ENCODE results near the gene B4GALT5.

B4GALT5 gene

GRCh38 chr20:49603209-49603627 is 110.5 kb downstream of the B4GALT5 start:
- H3K9ac ChIP-seq (ENCODE audit: low read length) = no peak overlapping the region
- H4K8ac ChIP-seq (ENCODE audit: low read depth, low read length) = no peak overlapping the region
- WGBS (ENCODE audit: extremely low coverage, insufficient coverage, low lambda C conversion rate) = no CpG with 5 or more reads among the region's 11 CpGs
- no peak overlapping the region for H3K4me2 ChIP-seq (ENCODE audit: low read length)
- H3K4me1 ChIP-seq (ENCODE audit: control insufficient read depth, low read depth, low read length) = no peaks in the 10 kb centered on the region
- H3K27ac ChIP-seq (ENCODE audit: low read depth, low read length) = no peak overlapping the region
- H2AK5ac ChIP-seq (ENCODE audit: low read length) = no peak overlapping the region
- peak; percentile 67 for DNase-seq
- H3K79me2 ChIP-seq (ENCODE audit: control insufficient read depth, insufficient read depth, low read length) = no peaks in the 10 kb centered on the region
- no peak overlapping the region for H3K18ac ChIP-seq (ENCODE audit: low read length)
- H3K56ac ChIP-seq (ENCODE audit: low read length) = no peak overlapping the region
- H3K4ac ChIP-seq (ENCODE audit: low read depth, low read length) = no peak overlapping the region
- no peak overlapping the region for H2BK120ac ChIP-seq (ENCODE audit: low read depth, low read length)
- no peaks in the 10 kb centered on the region for H3K27me3 ChIP-seq (ENCODE audit: insufficient read depth, low read length, poor library complexity)
- no peak overlapping the region for H4K5ac ChIP-seq (ENCODE audit: low read length)
- H3K4me3 ChIP-seq (ENCODE audit: low read length) = no peak overlapping the region
- no peak overlapping the region for H2BK5ac ChIP-seq (ENCODE audit: low read length)
- H3K23ac ChIP-seq (ENCODE audit: low read length) = no peak overlapping the region
- no peaks in the 10 kb centered on the region for H3K79me1 ChIP-seq (ENCODE audit: low read length)
- H3K36me3 ChIP-seq (ENCODE audit: control insufficient read depth, insufficient read depth, low read length) = no peaks in the 10 kb centered on the region
- H2BK15ac ChIP-seq (replicated peaks; ENCODE audit: low read depth) = no peak overlapping the region

- no peak overlapping the region for H3K4me3 ChIP-seq (ENCODE audit: low read length)
- no peak overlapping the region for H2BK15ac ChIP-seq (replicated peaks; ENCODE audit: low read depth)
- WGBS (ENCODE audit: extremely low coverage, insufficient coverage, low lambda C conversion rate) = no CpG with 5 or more reads among the region's 9 CpGs
- no peak overlapping the region for H3K4me2 ChIP-seq (ENCODE audit: low read length)
- no peak overlapping the region for H2BK5ac ChIP-seq (ENCODE audit: low read length)
- no peak overlapping the region for H3K23ac ChIP-seq (ENCODE audit: low read length)
- H3K79me1 ChIP-seq (ENCODE audit: low read length) = no peaks in the 10 kb centered on the region
- H2AK5ac ChIP-seq (ENCODE audit: low read length) = no peak overlapping the region
- H2BK120ac ChIP-seq (ENCODE audit: low read depth, low read length) = no peak overlapping the region
- H3K56ac ChIP-seq (ENCODE audit: low read length) = no peak overlapping the region
- H3K4me1 ChIP-seq (ENCODE audit: control insufficient read depth, low read depth, low read length) = no peaks in the 10 kb centered on the region
- no peak overlapping the region for H3K4ac ChIP-seq (ENCODE audit: low read depth, low read length)
- no peak overlapping the region for H3K9ac ChIP-seq (ENCODE audit: low read length)
- no peaks in the 10 kb centered on the region for H3K36me3 ChIP-seq (ENCODE audit: control insufficient read depth, insufficient read depth, low read length)
- H4K8ac ChIP-seq (ENCODE audit: low read depth, low read length) = no peak overlapping the region
- no peaks in the 10 kb centered on the region for H3K27me3 ChIP-seq (ENCODE audit: insufficient read depth, low read length, poor library complexity)
- DNase-seq = no peak
- no peaks in the 10 kb centered on the region for H3K79me2 ChIP-seq (ENCODE audit: control insufficient read depth, insufficient read depth, low read length)
- no peak overlapping the region for H3K27ac ChIP-seq (ENCODE audit: low read depth, low read length)
- no peak overlapping the region for H3K18ac ChIP-seq (ENCODE audit: low read length)
- H4K5ac ChIP-seq (ENCODE audit: low read length) = no peak overlapping the region
Measured at GRCh38 chr20:49602345-49603208, 111.1 kb downstream of the B4GALT5 start.

- Histone ChIP-seq H3K4ac (ENCODE audit: low read depth, low read length) (no peak overlapping the region), H3K27me3 (ENCODE audit: insufficient read depth, low read length, poor library complexity) (no peaks in the 10 kb centered on the region), H4K8ac (ENCODE audit: low read depth, low read length) (no peak overlapping the region), H3K18ac (ENCODE audit: low read length) (no peak overlapping the region), H3K79me1 (ENCODE audit: low read length) (no peaks in the 10 kb centered on the region), H3K56ac (ENCODE audit: low read length) (no peak overlapping the region), H3K4me1 (ENCODE audit: control insufficient read depth, low read depth, low read length) (no peaks in the 10 kb centered on the region), H3K4me2 (ENCODE audit: low read length) (no peak overlapping the region), H3K36me3 (ENCODE audit: control insufficient read depth, insufficient read depth, low read length) (no peaks in the 10 kb centered on the region), H2BK120ac (ENCODE audit: low read depth, low read length) (no peak overlapping the region), H2BK5ac (ENCODE audit: low read length) (no peak overlapping the region), H3K79me2 (ENCODE audit: control insufficient read depth, insufficient read depth, low read length) (no peaks in the 10 kb centered on the region), H2BK15ac (replicated peaks; ENCODE audit: low read depth) (no peak overlapping the region), H4K5ac (ENCODE audit: low read length) (no peak overlapping the region), H3K27ac (ENCODE audit: low read depth, low read length) (no peak overlapping the region), H2AK5ac (ENCODE audit: low read length) (no peak overlapping the region), H3K4me3 (ENCODE audit: low read length) (no peak overlapping the region), H3K23ac (ENCODE audit: low read length) (no peak overlapping the region), H3K9ac (ENCODE audit: low read length) (no peak overlapping the region)
- no CpG with 5 or more reads among the region's 5 CpGs for WGBS (ENCODE audit: extremely low coverage, insufficient coverage, low lambda C conversion rate)
- DNase-seq = no peak
Measured at GRCh38 chr20:49601153-49601924, 112.3 kb downstream of the B4GALT5 start.

- H3K23ac ChIP-seq (ENCODE audit: low read length) = no peak overlapping the region
- no peak overlapping the region for H4K8ac ChIP-seq (ENCODE audit: low read depth, low read length)
- H3K27me3 ChIP-seq (ENCODE audit: insufficient read depth, low read length, poor library complexity) = no peaks in the 10 kb centered on the region
- H2BK5ac ChIP-seq (ENCODE audit: low read length) = no peak overlapping the region
- no CpG with 5 or more reads among the region's 4 CpGs for WGBS (ENCODE audit: extremely low coverage, insufficient coverage, low lambda C conversion rate)
- no peak overlapping the region for H2BK120ac ChIP-seq (ENCODE audit: low read depth, low read length)
- H2BK15ac ChIP-seq (replicated peaks; ENCODE audit: low read depth) = no peak overlapping the region
- no peaks in the 10 kb centered on the region for H3K79me2 ChIP-seq (ENCODE audit: control insufficient read depth, insufficient read depth, low read length)
- no peaks in the 10 kb centered on the region for H3K79me1 ChIP-seq (ENCODE audit: low read length)
- H3K4ac ChIP-seq (ENCODE audit: low read depth, low read length) = no peak overlapping the region
- no peak overlapping the region for H3K4me3 ChIP-seq (ENCODE audit: low read length)
- no peak overlapping the region for H3K56ac ChIP-seq (ENCODE audit: low read length)
- H3K4me2 ChIP-seq (ENCODE audit: low read length) = no peak overlapping the region
- no peak for DNase-seq
- no peak overlapping the region for H3K27ac ChIP-seq (ENCODE audit: low read depth, low read length)
- no peaks in the 10 kb centered on the region for H3K4me1 ChIP-seq (ENCODE audit: control insufficient read depth, low read depth, low read length)
- no peak overlapping the region for H4K5ac ChIP-seq (ENCODE audit: low read length)
- no peaks in the 10 kb centered on the region for H3K36me3 ChIP-seq (ENCODE audit: control insufficient read depth, insufficient read depth, low read length)
- H3K18ac ChIP-seq (ENCODE audit: low read length) = no peak overlapping the region
- H3K9ac ChIP-seq (ENCODE audit: low read length) = no peak overlapping the region
- H2AK5ac ChIP-seq (ENCODE audit: low read length) = no peak overlapping the region
Measured at GRCh38 chr20:49599746-49600113, 113.9 kb downstream of the B4GALT5 start.

GRCh38 chr20:49597825-49598395 is 115.8 kb downstream of the B4GALT5 start:
- no peak for DNase-seq
- H3K4ac ChIP-seq (ENCODE audit: low read depth, low read length) = no peak overlapping the region
- no peak overlapping the region for H3K4me3 ChIP-seq (ENCODE audit: low read length)

More at GRCh38 chr20:49597825-49598395, 115.8 kb downstream of the B4GALT5 start:
- no peak overlapping the region for H3K4me2 ChIP-seq (ENCODE audit: low read length)
- WGBS (ENCODE audit: extremely low coverage, insufficient coverage, low lambda C conversion rate) = no CpG with 5 or more reads among the region's 4 CpGs
- no peak overlapping the region for H3K23ac ChIP-seq (ENCODE audit: low read length)
- no peaks in the 10 kb centered on the region for H3K79me2 ChIP-seq (ENCODE audit: control insufficient read depth, insufficient read depth, low read length)
- no peaks in the 10 kb centered on the region for H3K27me3 ChIP-seq (ENCODE audit: insufficient read depth, low read length, poor library complexity)
- no peak overlapping the region for H3K9ac ChIP-seq (ENCODE audit: low read length)
- H2BK15ac ChIP-seq (replicated peaks; ENCODE audit: low read depth) = no peak overlapping the region
- H4K5ac ChIP-seq (ENCODE audit: low read length) = no peak overlapping the region
- H2AK5ac ChIP-seq (ENCODE audit: low read length) = no peak overlapping the region
- no peak overlapping the region for H2BK5ac ChIP-seq (ENCODE audit: low read length)
- no peaks in the 10 kb centered on the region for H3K36me3 ChIP-seq (ENCODE audit: control insufficient read depth, insufficient read depth, low read length)
- H3K18ac ChIP-seq (ENCODE audit: low read length) = no peak overlapping the region
- H3K27ac ChIP-seq (ENCODE audit: low read depth, low read length) = no peak overlapping the region
- no peak overlapping the region for H4K8ac ChIP-seq (ENCODE audit: low read depth, low read length)
- H2BK120ac ChIP-seq (ENCODE audit: low read depth, low read length) = no peak overlapping the region
- H3K56ac ChIP-seq (ENCODE audit: low read length) = no peak overlapping the region
- no peaks in the 10 kb centered on the region for H3K79me1 ChIP-seq (ENCODE audit: low read length)
- H3K4me1 ChIP-seq (ENCODE audit: control insufficient read depth, low read depth, low read length) = no peaks in the 10 kb centered on the region

All from mesendoderm (in vitro differentiated cells).